ENCODE data around the gene RAPGEF6.

- TF ChIP-seq POLR2A (IDR thresholded peaks at IDR 0.05) (no peak), CTCF (IDR thresholded peaks at IDR 0.05) (no peak)
Measured at GRCh38 chr5:131406076-131406475, 229.0 kb downstream of the RAPGEF6 start.

Data from right lobe of liver (tissue), 4 donors.